H1 (cell line): ENCODE results near the gene STYXL1. TPM values are rescaled to one million over a fixed set of nuclear protein-coding genes. Genes with fewer than 3 reads are reported as not detected.

Experiments used
- CTCF ChIA-PET: fragments of 300-600 bp; sonication (Branson Sonifier 250); formaldehyde crosslinking; loops from one replicate; lab custom pipeline; 2021; ENCODE audit not compliant: partially characterized antibody; lab: Charles Lee
- POLR2A ChIA-PET: fragments of 300-600 bp; sonication (Branson Sonifier 250); formaldehyde crosslinking; loops from one replicate; lab custom pipeline; 2021; ENCODE audit warnings: inconsistent platforms; ENCODE audit not compliant: partially characterized antibody; lab: Charles Lee
- DNase-seq, 2 experiments: peaks; one replicate each; pipeline versions ENCODE4 v3.0.0 to v3.0.0-alpha.2; 2010 to 2022; ENCODE audit warnings: low spot score in 2 of 2, low read depth in 1 of 2, mixed read lengths in 1 of 2
- FAIRE-seq: peaks from 2 replicates; lab custom pipeline; 2011; peaks lifted over from hg19 to GRCh38; lab: Jason Lieb, UNC
- H2AFZ ChIP-seq: 2 replicates; pipeline ENCODE4 v1.8.1; 2012; ENCODE audit warnings: low read length, inconsistent platforms
- H2AK5ac ChIP-seq: 2 replicates; pipeline ENCODE4 v1.6.1; 2013; ENCODE audit warnings: low read depth, low read length
- H2BK120ac ChIP-seq: replicated peaks from 2 replicates; pipeline ENCODE3; 2013; ENCODE audit warnings: low read depth, low read length, inconsistent platforms
- H2BK12ac ChIP-seq: 2 replicates; pipeline ENCODE4 v1.6.1; 2013; ENCODE audit warnings: low read depth, low read length
- H2BK15ac ChIP-seq: 2 replicates; pipeline ENCODE4 v1.6.1; 2013; ENCODE audit warnings: low read length
- H2BK20ac ChIP-seq: 2 replicates; pipeline ENCODE4 v1.6.1; 2013; ENCODE audit warnings: low read length
- H2BK5ac ChIP-seq: 2 replicates; pipeline ENCODE4 v1.6.1; 2013; ENCODE audit warnings: low read depth, low read length
- H3K14ac ChIP-seq: 2 replicates; pipeline ENCODE4 v1.6.1; 2013; ENCODE audit warnings: inconsistent platforms; ENCODE audit not compliant: insufficient read length
- H3K18ac ChIP-seq: 2 replicates; pipeline ENCODE4 v1.6.1; 2013; ENCODE audit warnings: low read length; ENCODE audit errors: extremely low read depth
- H3K23ac ChIP-seq: 2 replicates; pipeline ENCODE4 v1.6.1; 2013; ENCODE audit warnings: inconsistent platforms; ENCODE audit not compliant: insufficient read length
- H3K23me2 ChIP-seq: 2 replicates; pipeline ENCODE4 v1.6.1; 2013; ENCODE audit warnings: low read depth, low read length
- H3K27ac ChIP-seq: 2 replicates; pipeline ENCODE4 v1.6.1; 2011; ENCODE audit warnings: low read depth, low read length, inconsistent platforms
- H3K27me3 ChIP-seq, 4 experiments: replicated peaks in 1 of 4; 1 replicate in 1 of 4; 2 replicates in 3 of 4; pipeline versions ENCODE4 v1.6.1 to v1.8.1; 2011 to 2013; ENCODE audit warnings: low read length in 3 of 4, mild to moderate bottlenecking in 3 of 4, inconsistent platforms in 2 of 4, mixed read lengths in 2 of 4, moderate library complexity in 1 of 4; ENCODE audit not compliant: control insufficient read depth in 3 of 4, insufficient read depth in 3 of 4; ENCODE audit errors: extremely low read depth in 1 of 4
- H3K36me3 ChIP-seq, 4 experiments: 2 replicates each; pipeline versions ENCODE4 v1.6.1 to v1.8.1; 2011 to 2013; ENCODE audit warnings: mild to moderate bottlenecking in 4 of 4, low read length in 3 of 4, moderate library complexity in 2 of 4, control low read depth in 1 of 4, inconsistent platforms in 1 of 4; ENCODE audit not compliant: insufficient read depth in 4 of 4, control insufficient read depth in 2 of 4
- H3K4ac ChIP-seq: replicated peaks from 2 replicates; pipeline ENCODE3; 2013; ENCODE audit warnings: low read length, low read depth, mixed read lengths, inconsistent platforms; ENCODE audit not compliant: insufficient read length
- H3K4me1 ChIP-seq, 4 experiments: replicated peaks in 1 of 4; 1 replicate in 1 of 4; 2 replicates in 3 of 4; pipeline versions ENCODE4 v1.6.1 to v1.8.1; 2011 to 2013; ENCODE audit warnings: low read length in 3 of 4, inconsistent platforms in 2 of 4, mixed read lengths in 1 of 4; ENCODE audit not compliant: insufficient read depth in 4 of 4, control insufficient read depth in 3 of 4
- H3K4me2 ChIP-seq, 2 experiments: 2 replicates each; pipeline versions ENCODE4 v1.6.1 to v1.8.1; 2011 to 2013; ENCODE audit warnings: low read depth in 2 of 2, low read length in 2 of 2, control low read depth in 1 of 2, inconsistent platforms in 1 of 2, mild to moderate bottlenecking in 1 of 2; ENCODE audit not compliant: insufficient read depth in 1 of 2
- H3K4me3 ChIP-seq, 4 experiments: fragments of 200-600, 300-600 bp in 1 of 4; sonication (generic), shearing (Covaris generic), sonication (Bioruptor Twin) in 1 of 4; 2 replicates each; pipeline versions ENCODE4 v1.5.1 to v1.8.1; 2011 to 2016; ENCODE audit warnings: low read length in 4 of 4, low read depth in 3 of 4, control low read depth in 2 of 4, inconsistent platforms in 2 of 4, mild to moderate bottlenecking in 2 of 4, mixed read lengths in 1 of 4, moderate library complexity in 1 of 4; ENCODE audit not compliant: insufficient read depth in 2 of 4; ENCODE audit errors: extremely low read depth in 1 of 4
- H3K56ac ChIP-seq: replicated peaks from 2 replicates; pipeline ENCODE3; 2013; ENCODE audit warnings: low read depth, mild to moderate bottlenecking, mixed read lengths, low read length, inconsistent platforms; ENCODE audit not compliant: insufficient read length
- H3K79me1 ChIP-seq: 2 replicates; pipeline ENCODE4 v1.6.1; 2013; ENCODE audit warnings: low read depth, low read length, control low read depth
- H3K79me2 ChIP-seq, 2 experiments: 2 replicates each; pipeline versions ENCODE4 v1.6.1 to v1.8.1; 2012 to 2013; ENCODE audit warnings: low read length in 2 of 2, mild to moderate bottlenecking in 2 of 2, inconsistent platforms in 1 of 2; ENCODE audit not compliant: insufficient read depth in 2 of 2, control insufficient read depth in 1 of 2
- H3K9ac ChIP-seq, 4 experiments: replicated peaks in 1 of 4; 1 replicate in 1 of 4; 2 replicates in 3 of 4; pipeline versions ENCODE4 v1.6.1 to v1.8.1; 2011 to 2013; ENCODE audit warnings: low read depth in 3 of 4, low read length in 3 of 4, control low read depth in 2 of 4, mild to moderate bottlenecking in 2 of 4, moderate library complexity in 2 of 4, inconsistent platforms in 1 of 4; ENCODE audit errors: extremely low read depth in 1 of 4
- H3K9me3 ChIP-seq, 2 experiments: 2 replicates each; pipeline versions ENCODE4 v1.6.1 to v1.8.1; 2012 to 2013; ENCODE audit warnings: mild to moderate bottlenecking in 2 of 2, moderate library complexity in 2 of 2, control low read depth in 1 of 2, inconsistent platforms in 1 of 2, low read depth in 1 of 2, low read length in 1 of 2, mixed read lengths in 1 of 2; ENCODE audit not compliant: insufficient read depth in 2 of 2
- H4K20me1 ChIP-seq, 2 experiments: replicated peaks in 1 of 2; 2 replicates each; pipeline versions ENCODE3 to v1.8.1; 2011 to 2013; ENCODE audit warnings: inconsistent platforms in 2 of 2, low read length in 2 of 2, mild to moderate bottlenecking in 1 of 2; ENCODE audit not compliant: insufficient read depth in 2 of 2, control insufficient read depth in 1 of 2
- H4K5ac ChIP-seq: 2 replicates; pipeline ENCODE4 v1.6.1; 2013; ENCODE audit warnings: low read length, low read depth, mixed read lengths, inconsistent platforms; ENCODE audit not compliant: insufficient read length
- H4K8ac ChIP-seq: 2 replicates; pipeline ENCODE4 v1.8.0; 2013; ENCODE audit warnings: mild to moderate bottlenecking, moderate library complexity, low read length, inconsistent platforms; ENCODE audit not compliant: insufficient read depth; ENCODE audit errors: extremely low read depth
- H4K91ac ChIP-seq: replicated peaks from 2 replicates; pipeline ENCODE3; 2013; ENCODE audit warnings: low read length, mixed read lengths, inconsistent platforms; ENCODE audit not compliant: insufficient read length
- BACH1 ChIP-seq: IDR thresholded peaks from 2 replicates; pipeline ENCODE4 v1.6.1; 2012; ENCODE audit warnings: low read length, improper control_type of control experiment
- NANOG ChIP-seq: IDR thresholded peaks from 2 replicates; pipeline ENCODE4 v1.6.1; 2011; ENCODE audit warnings: low read length, low read depth, mild to moderate bottlenecking, inconsistent platforms; ENCODE audit not compliant: insufficient read depth, poor library complexity, severe bottlenecking
- RAD21 ChIP-seq, 2 experiments: IDR thresholded peaks in 1 of 2; conservative IDR thresholded peaks in 1 of 2; 2 replicates each; pipeline ENCODE4 v1.6.1; 2011; ENCODE audit warnings: low read depth in 2 of 2, low read length in 2 of 2, improper control_type of control experiment in 1 of 2, inconsistent platforms in 1 of 2, mild to moderate bottlenecking in 1 of 2, moderate library complexity in 1 of 2
- RNF2 ChIP-seq: fragments of 200-900, 300-1000 bp; sonication (generic); IDR thresholded peaks from 2 replicates; pipeline ENCODE4 v1.7.1; 2016; ENCODE audit warnings: borderline replicate concordance, low read depth, mild to moderate bottlenecking, antibody characterized with exemption, low read length; ENCODE audit not compliant: poor library complexity, severe bottlenecking; ENCODE audit errors: missing control alignments
- TBP ChIP-seq: IDR thresholded peaks from 2 replicates; pipeline ENCODE4 v1.6.1; 2011; ENCODE audit warnings: low read depth, low read length, improper control_type of control experiment
- YY1 ChIP-seq: IDR thresholded peaks from 2 replicates; pipeline ENCODE4 v1.6.1; 2011; ENCODE audit warnings: low read depth, mild to moderate bottlenecking, low read length
- ZNF274 ChIP-seq: IDR thresholded peaks from 2 replicates; pipeline ENCODE4 v1.7.0; 2012; ENCODE audit warnings: low read length, borderline replicate concordance; ENCODE audit errors: extremely low read depth
- WGBS, 2 experiments: shearing (Covaris generic) in 1 of 2; methylation state at CpG; one replicate each; pipeline versions ENCODE4 v1.1.6 to v1.1.7; 2013 to 2015; ENCODE audit warnings: low lambda C conversion rate in 2 of 2, mixed read lengths in 2 of 2, inconsistent platforms in 1 of 2, low coverage in 1 of 2, missing lambda C conversion rate in 1 of 2; ENCODE audit not compliant: insufficient replicate concordance in 2 of 2, insufficient coverage in 1 of 2, insufficient read length in 1 of 2; ENCODE audit errors: extremely low coverage in 1 of 2, missing lambda C conversion rate in 1 of 2; 5-methylcytosine and 5-hydroxymethylcytosine counted together
- polyA plus RNA-seq, 7 experiments: library from polyadenylated mRNA; depleted of rRNA in 3 of 7; stranded (reverse) in 5 of 7; unstranded in 2 of 7; fragments of >200 nt in 5 of 7; fragments of 200-250 nt in 2 of 7; gene quantifications; 1 replicate in 5 of 7; 2 replicates in 1 of 7; 4 replicates in 1 of 7; pipeline versions ENCODE4 v1.2.1 to v1.2.3, GENCODE V29; 2011 to 2013; ENCODE audit warnings: missing spikeins in 2 of 7, mixed read lengths in 2 of 7
- total RNA-seq: library from RNA; stranded (reverse); fragmentation: NEBNext Ultra II Directional; extraction: Animal tissue kit (Norgen Biotek cat#: 25700); gene quantifications from 2 replicates; pipeline ENCODE4 v1.2.1, GENCODE V29; 2021
- TF ChIP-seq, protein P1 (sequence below): IDR thresholded peaks from 2 replicates; pipeline ENCODE4 v1.6.1; 2012; ENCODE audit warnings: inconsistent platforms
- TF ChIP-seq, protein P2 (sequence below), 3 experiments: IDR thresholded peaks; 1 replicate in 2 of 3; 2 replicates in 1 of 3; pipeline versions ENCODE4 v1.5.1 to v1.6.1; 2011; ENCODE audit warnings: low read length in 3 of 3, mild to moderate bottlenecking in 3 of 3, inconsistent platforms in 2 of 3, low read depth in 1 of 3, moderate library complexity in 1 of 3; ENCODE audit not compliant: insufficient read depth in 1 of 3; ENCODE audit errors: control extremely low read depth in 1 of 3

STYXL1 gene
- total and polyA plus RNA-seq, 2 of the 8 experiments (the other 6 are each of a cell fraction or from before 2014, with no cell fraction given): 32.3 to 53.9 TPM

DNA sequence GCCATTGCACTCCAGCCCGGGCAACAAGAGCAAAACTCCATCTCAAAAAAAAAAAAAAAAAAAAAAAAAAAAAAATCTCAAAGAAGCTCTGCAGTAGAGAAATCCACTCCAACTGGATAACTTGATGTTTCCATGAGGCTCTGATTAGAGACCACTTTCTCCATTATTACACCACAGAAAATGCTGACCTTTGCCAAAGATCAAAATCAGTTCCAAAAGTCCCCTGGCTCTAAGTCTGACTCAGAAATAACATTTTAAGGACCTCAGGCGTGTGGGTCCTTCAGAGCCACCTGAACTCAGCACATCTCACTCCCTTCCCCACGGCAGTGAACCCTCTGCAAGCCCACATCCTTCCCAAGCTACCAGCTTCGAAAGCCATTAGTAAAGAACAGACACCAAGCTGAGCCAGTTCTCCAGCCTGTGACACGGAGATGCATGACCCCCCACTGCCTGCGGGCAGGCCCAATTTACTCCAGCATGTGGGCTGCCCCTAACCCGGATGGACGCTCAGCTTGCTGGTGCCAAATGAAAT lies 39.6 kb downstream of the STYXL1 start:
- POLR2A ChIA-PET: no interaction called here
- 70% methylated on average over 8 of the region's 8 CpGs; no CpG with 5 or more reads in 1 of the 2 experiments for WGBS, 2 experiments
- TF ChIP-seq, protein P1, sequence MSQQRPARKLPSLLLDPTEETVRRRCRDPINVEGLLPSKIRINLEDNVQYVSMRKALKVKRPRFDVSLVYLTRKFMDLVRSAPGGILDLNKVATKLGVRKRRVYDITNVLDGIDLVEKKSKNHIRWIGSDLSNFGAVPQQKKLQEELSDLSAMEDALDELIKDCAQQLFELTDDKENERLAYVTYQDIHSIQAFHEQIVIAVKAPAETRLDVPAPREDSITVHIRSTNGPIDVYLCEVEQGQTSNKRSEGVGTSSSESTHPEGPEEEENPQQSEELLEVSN: no peak
- no peak for TF ChIP-seq RAD21 (IDR thresholded peaks at IDR 0.05 in 1 of 2, conservative IDR thresholded peaks at IDR 0.05 in 1 of 2; ENCODE audit: low read depth in 2 of 2, low read length in 2 of 2)
- no peak for TF ChIP-seq YY1
- no peak for TF ChIP-seq NANOG
- no peak for TF ChIP-seq RNF2
- no peak for TF ChIP-seq TBP
- TF ChIP-seq, protein P2, sequence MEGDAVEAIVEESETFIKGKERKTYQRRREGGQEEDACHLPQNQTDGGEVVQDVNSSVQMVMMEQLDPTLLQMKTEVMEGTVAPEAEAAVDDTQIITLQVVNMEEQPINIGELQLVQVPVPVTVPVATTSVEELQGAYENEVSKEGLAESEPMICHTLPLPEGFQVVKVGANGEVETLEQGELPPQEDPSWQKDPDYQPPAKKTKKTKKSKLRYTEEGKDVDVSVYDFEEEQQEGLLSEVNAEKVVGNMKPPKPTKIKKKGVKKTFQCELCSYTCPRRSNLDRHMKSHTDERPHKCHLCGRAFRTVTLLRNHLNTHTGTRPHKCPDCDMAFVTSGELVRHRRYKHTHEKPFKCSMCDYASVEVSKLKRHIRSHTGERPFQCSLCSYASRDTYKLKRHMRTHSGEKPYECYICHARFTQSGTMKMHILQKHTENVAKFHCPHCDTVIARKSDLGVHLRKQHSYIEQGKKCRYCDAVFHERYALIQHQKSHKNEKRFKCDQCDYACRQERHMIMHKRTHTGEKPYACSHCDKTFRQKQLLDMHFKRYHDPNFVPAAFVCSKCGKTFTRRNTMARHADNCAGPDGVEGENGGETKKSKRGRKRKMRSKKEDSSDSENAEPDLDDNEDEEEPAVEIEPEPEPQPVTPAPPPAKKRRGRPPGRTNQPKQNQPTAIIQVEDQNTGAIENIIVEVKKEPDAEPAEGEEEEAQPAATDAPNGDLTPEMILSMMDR (IDR thresholded peaks at IDR 0.05; ENCODE audit: control extremely low read depth in 1 of 3, insufficient read depth in 1 of 3, low read depth in 1 of 3, low read length in 3 of 3): no peak
- TF ChIP-seq BACH1: no peak
- no peak for TF ChIP-seq ZNF274

More for the DNA sequence above, 39.6 kb downstream of the STYXL1 start:
- DNase-seq: no peak
- H3K79me1 ChIP-seq: no peaks in the 10 kb centered on the region
- no peak overlapping the region for H2BK120ac ChIP-seq
- H3K27ac ChIP-seq: no peak overlapping the region
- no peak overlapping the region for H3K56ac ChIP-seq
- H4K91ac ChIP-seq: no peak overlapping the region
- peaks cover 0 to 3% (median 0%) of the 10 kb centered on the region in 4 experiments; a peak in 1 of 8 replicates for H3K36me3 ChIP-seq
- no peak overlapping the region for H2AFZ ChIP-seq
- H2BK5ac ChIP-seq: no peak overlapping the region
- H2AK5ac ChIP-seq: no peak overlapping the region
- no peak overlapping the region for H3K4me3 ChIP-seq
- H3K9ac ChIP-seq: 0 out of 7 replicates have a peak overlapping the region, but pooled peaks of 1 of the 4 experiments have one; percentile 32
- H3K23ac ChIP-seq: no peak overlapping the region
- H3K27me3 ChIP-seq: no peaks in the 10 kb centered on the region
- CTCF ChIA-PET: interaction anchor here (1.0 to 5.3 kb wide), 3 partner anchors 10 to 12 kb away, joined by 3 to 43 read pairs (median 3); no protein-coding TSS in a partner anchor
- H3K4me2 ChIP-seq: no peak overlapping the region
- no peak overlapping the region for H4K8ac ChIP-seq
- H3K4ac ChIP-seq: no peak overlapping the region
- no peaks in the 10 kb centered on the region for H3K9me3 ChIP-seq
- no peak for FAIRE-seq
- H2BK15ac ChIP-seq: peak overlapping the region; percentile 81; the same call in 1 of the 2 replicates
- H2BK20ac ChIP-seq: peak overlapping the region; percentile 32; the same call in 1 of the 2 replicates
- no peak overlapping the region for H3K14ac ChIP-seq
- H3K79me2 ChIP-seq: no peaks in the 10 kb centered on the region
- no peak overlapping the region for H4K5ac ChIP-seq
- H2BK12ac ChIP-seq: no peak overlapping the region
- no peaks in the 10 kb centered on the region for H4K20me1 ChIP-seq
- no peaks in the 10 kb centered on the region for H3K4me1 ChIP-seq
- H3K23me2 ChIP-seq: no peaks in the 10 kb centered on the region
- no peak overlapping the region for H3K18ac ChIP-seq
